Stomach (tissue), 9 donors: ENCODE measurements around the gene LRRTM4. TPM values are rescaled to one million over a fixed set of nuclear protein-coding genes. Genes with fewer than 3 reads are reported as not detected.
"Not testable (repeated sequence)": the region's sequence is repeated elsewhere in the genome, so short reads cannot be mapped to it uniquely, and the experiment has no call there.

ENCODE experiments used
- DNase-seq, 2 donors: peaks; one replicate each; pipeline versions ENCODE4 v3.0.0 to v3.0.0-alpha.2; 2013 to 2019
- H3K27ac ChIP-seq, 5 donors: fragments of 200-600 bp in 4 of 5; sonication (generic) in 4 of 5; one replicate each; pipeline ENCODE4 v1.5.1; 2013 to 2019; ENCODE audit warnings: mild to moderate bottlenecking in 1 of 5, moderate library complexity in 1 of 5
- H3K27me3 ChIP-seq, 3 donors: fragments of 200-600 bp; sonication (generic); one replicate each; pipeline ENCODE4 v1.5.1; 2017 to 2019; ENCODE audit warnings: mixed run types in 1 of 3
- H3K36me3 ChIP-seq, 4 donors: fragments of 200-600 bp; sonication (generic); 1 replicate in 3 of 4; 2 replicates in 1 of 4; pipeline ENCODE4 v1.5.1; 2016 to 2019
- H3K4me1 ChIP-seq, 4 donors: fragments of 200-600 bp; sonication (generic); one replicate each; pipeline ENCODE4 v1.5.1; 2016 to 2019
- H3K4me3 ChIP-seq, 4 donors: fragments of 200-600 bp; sonication (generic) in 3 of 4; one replicate each; pipeline ENCODE4 v1.5.1; 2016 to 2019; ENCODE audit warnings: mild to moderate bottlenecking in 1 of 4
- H3K9me3 ChIP-seq, 4 donors: fragments of 200-600 bp; sonication (generic); one replicate each; pipeline ENCODE4 v1.5.1; 2016 to 2019
- CTCF ChIP-seq, 7 experiments: fragments of 450-650 bp in 4 of 7; fragments of 200-600 bp in 3 of 7; sonication (generic) in 3 of 7; IDR thresholded peaks; one replicate each; pipeline ENCODE4 v1.5.1; 2016 to 2019; ENCODE audit warnings: antibody characterized with exemption in 7 of 7, control low read depth in 2 of 7, mild to moderate bottlenecking in 1 of 7
- EP300 ChIP-seq: sonication (generic); formaldehyde crosslinking; IDR thresholded peaks from one replicate; pipeline ENCODE4 v1.6.1; 2017; ENCODE audit warnings: antibody characterized with exemption
- POLR2A ChIP-seq, 4 donors: fragments of 450-650 bp; IDR thresholded peaks; one replicate each; pipeline ENCODE4 v1.6.1; 2016; ENCODE audit warnings: antibody characterized with exemption in 4 of 4, control low read depth in 2 of 4, mild to moderate bottlenecking in 1 of 4, moderate library complexity in 1 of 4
- POLR2AphosphoS5 ChIP-seq, 3 donors: sonication (generic); formaldehyde crosslinking; IDR thresholded peaks; one replicate each; pipeline ENCODE4 v1.6.1; 2016; ENCODE audit warnings: antibody characterized with exemption in 3 of 3
- WGBS, 5 donors: extraction: QIAGEN DNeasy Blood & Tissue Kit in 3 of 5; methylation state at CpG; one replicate each; pipeline versions ENCODE4 v1.1.5 to v1.1.7; 2013 to 2018; 5-methylcytosine and 5-hydroxymethylcytosine counted together
- intact Hi-C: fragments of 100-400 bp; cut with DNase I; formaldehyde crosslinking; loops from one replicate; pipeline ENCODE4 v1.15.1; 2023; ENCODE audit warnings: low total_unique reads
- polyA plus RNA-seq, 3 donors: library from polyadenylated mRNA; stranded (reverse); fragments of 200-250 nt; gene quantifications; one replicate each; pipeline ENCODE4 v1.2.3, GENCODE V29; 2013
- total RNA-seq, 5 donors: library from RNA; depleted of rRNA; stranded (reverse); fragments of >200 nt; gene quantifications; one replicate each; pipeline versions ENCODE4 v1.1.0 to v1.2.3, GENCODE V29; 2014 to 2016
- donor health status: healthy with polysubstance abuse.
- donor health status: Bipolar disorder and iron deficiency.
- donor health status: healthy.

The LRRTM4 gene
- total and polyA plus RNA-seq, 8 donors: 0.13 to 2.2 (median 0.19) TPM; not detected in 5

GRCh38 chr2:77095096-77095495 lies 427.1 kb downstream of the LRRTM4 start:
- DNase-seq: no peak
- TF ChIP-seq EP300 (no peak), POLR2AphosphoS5 (IDR thresholded peaks at IDR 0.05) (no peak), CTCF (IDR thresholded peaks at IDR 0.05) (no peak), POLR2A (IDR thresholded peaks at IDR 0.05) (no peak)
- 48 to 85% (median 76%) methylated on average over 1 of the region's 1 CpG for WGBS, 5 donors
- Histone ChIP-seq H3K4me1 (no peaks in the 10 kb centered on the region), H3K36me3 (no peaks in the 10 kb centered on the region), H3K4me3 (no peak overlapping the region), H3K27ac (no peak overlapping the region), H3K27me3 (no peaks in the 10 kb centered on the region), H3K9me3 (no peaks in the 10 kb centered on the region)
- intact Hi-C loops: no loop called here

- 15 to 38% (median 28%) methylated on average over 13 of the region's 13 CpGs for WGBS, 5 donors
- H3K36me3 ChIP-seq, H3K27me3 ChIP-seq, H3K27ac ChIP-seq, DNase-seq, H3K4me3 ChIP-seq, H3K9me3 ChIP-seq, H3K4me1 ChIP-seq, intact Hi-C loops: not testable (repeated sequence)
These were observed 433.8 kb downstream of the LRRTM4 start for GRCh38 chr2:77088424-77088823.

- Histone ChIP-seq H3K9me3 (no peaks in the 10 kb centered on the region), H3K27me3 (peaks cover 0 to 6% (median 0%) of the 10 kb centered on the region in 3 donors), H3K4me1 (no peaks in the 10 kb centered on the region), H3K27ac (no peak overlapping the region), H3K4me3 (no peak overlapping the region), H3K36me3 (no peaks in the 10 kb centered on the region)
- DNase-seq: no peak
- 39 to 52% (median 41%) methylated on average over 6 of the region's 6 CpGs for WGBS, 5 donors
- intact Hi-C loops: no loop called here
- TF ChIP-seq CTCF (IDR thresholded peaks at IDR 0.05): no peak
- no peak for TF ChIP-seq POLR2A (IDR thresholded peaks at IDR 0.05)
- no peak for TF ChIP-seq POLR2AphosphoS5 (IDR thresholded peaks at IDR 0.05)
- no peak for TF ChIP-seq EP300
These were observed 434.2 kb downstream of the LRRTM4 start for GRCh38 chr2:77087987-77088414.

- Histone ChIP-seq H3K9me3 (no peaks in the 10 kb centered on the region), H3K4me1 (no peaks in the 10 kb centered on the region), H3K36me3 (no peaks in the 10 kb centered on the region), H3K27ac (no peak overlapping the region), H3K4me3 (no peak overlapping the region), H3K27me3 (peaks cover 0 to 6% (median 0%) of the 10 kb centered on the region in 3 donors)
- TF ChIP-seq CTCF (IDR thresholded peaks at IDR 0.05) (no peak), POLR2AphosphoS5 (IDR thresholded peaks at IDR 0.05) (no peak), POLR2A (IDR thresholded peaks at IDR 0.05) (no peak), EP300 (no peak)
- intact Hi-C loops: no loop called here
- no peak for DNase-seq
- 49 to 60% (median 59%) methylated on average over 8 of the region's 8 CpGs for WGBS, 5 donors
These were observed 435.7 kb downstream of the LRRTM4 start for GRCh38 chr2:77086478-77086877.

GRCh38 chr2:77086051-77086450 lies 436.1 kb downstream of the LRRTM4 start:
- Histone ChIP-seq H3K9me3 (no peaks in the 10 kb centered on the region), H3K4me1 (no peaks in the 10 kb centered on the region), H3K27ac (no peak overlapping the region), H3K4me3 (no peak overlapping the region), H3K36me3 (no peaks in the 10 kb centered on the region), H3K27me3 (peaks cover 0 to 6% (median 0%) of the 10 kb centered on the region in 3 donors)
- TF ChIP-seq CTCF (IDR thresholded peaks at IDR 0.05): no peak
- no peak for TF ChIP-seq POLR2A (IDR thresholded peaks at IDR 0.05)
- intact Hi-C loops: no loop called here
- WGBS, 5 donors: 77 to 81% (median 78%) methylated on average over 2 of the region's 2 CpGs
- DNase-seq: no peak
